Cardiac fibroblast (primary cell): Measurements from ENCODE around the gene VWA5B2.

ENCODE experiments used
- DNase-seq, 2 donors: peaks; one replicate each; pipeline versions ENCODE4 v3.0.0 to v3.0.0-alpha.2; 2010; ENCODE audit warnings: low read depth in 2 of 2
- H3K4me3 ChIP-seq, 2 donors: replicated peaks in 1 of 2; 1 replicate in 1 of 2; 2 replicates in 1 of 2; pipeline ENCODE4 v1.5.1; 2011; ENCODE audit warnings: low read depth in 2 of 2, low read length in 2 of 2, mild to moderate bottlenecking in 2 of 2, moderate library complexity in 1 of 2
- CTCF ChIP-seq: IDR thresholded peaks from one replicate; pipeline ENCODE4 v1.5.1; 2011; ENCODE audit warnings: low read depth, mild to moderate bottlenecking, low read length, inconsistent platforms

VWA5B2 gene

GRCh38 chr3:184218814-184219213 is 10.6 kb upstream of the VWA5B2 start:
- DNase-seq = no peak
- H3K4me3 ChIP-seq = no peak overlapping the region
- no peak for TF ChIP-seq CTCF

GRCh38 chr3:184222521-184222920 is 6.9 kb upstream of the VWA5B2 start:
- TF ChIP-seq CTCF = no peak
- peak in 1 of 2 donors; percentile 25 for DNase-seq
- no peak overlapping the region for H3K4me3 ChIP-seq

GRCh38 chr3:184223946-184224345 is 5.4 kb upstream of the VWA5B2 start:
- no peak overlapping the region for H3K4me3 ChIP-seq
- TF ChIP-seq CTCF = no peak
- no peak for DNase-seq

GRCh38 chr3:184227481-184227935 is 1.9 kb upstream of the VWA5B2 start:
- peak; percentile 33 to 40 for DNase-seq
- no peak overlapping the region for H3K4me3 ChIP-seq
- TF ChIP-seq CTCF = peak; percentile 94

- TF ChIP-seq CTCF = no peak
- no peak for DNase-seq
- no peak overlapping the region for H3K4me3 ChIP-seq
Measured at GRCh38 chr3:184228376-184229137, 828 bp upstream of the VWA5B2 start.

GRCh38 chr3:184230081-184230602 is 757 bp downstream of the VWA5B2 start:
- no peak overlapping the region for H3K4me3 ChIP-seq
- no peak for DNase-seq
- TF ChIP-seq CTCF = no peak
